DOHH2 (cell line): Measurements from ENCODE around the gene LHFPL6.

Experiments
- EZH2phosphoT487 ChIP-seq: fragments of 200-600 bp; sonication (generic); IDR thresholded peaks from 2 replicates; pipeline ENCODE4 v1.6.1; 2017; ENCODE audit warnings: borderline replicate concordance, mild to moderate bottlenecking, antibody characterized with exemption, low read length, moderate library complexity, mixed read lengths
- TF ChIP-seq, protein P1 (sequence below): fragments of 200-600 bp; sonication (generic); IDR thresholded peaks from one replicate; pipeline ENCODE4 v1.5.1; 2014; ENCODE audit warnings: antibody characterized with exemption, mild to moderate bottlenecking, low read depth, low read length; ENCODE audit not compliant: poor library complexity, severe bottlenecking

- TF ChIP-seq, protein P1, sequence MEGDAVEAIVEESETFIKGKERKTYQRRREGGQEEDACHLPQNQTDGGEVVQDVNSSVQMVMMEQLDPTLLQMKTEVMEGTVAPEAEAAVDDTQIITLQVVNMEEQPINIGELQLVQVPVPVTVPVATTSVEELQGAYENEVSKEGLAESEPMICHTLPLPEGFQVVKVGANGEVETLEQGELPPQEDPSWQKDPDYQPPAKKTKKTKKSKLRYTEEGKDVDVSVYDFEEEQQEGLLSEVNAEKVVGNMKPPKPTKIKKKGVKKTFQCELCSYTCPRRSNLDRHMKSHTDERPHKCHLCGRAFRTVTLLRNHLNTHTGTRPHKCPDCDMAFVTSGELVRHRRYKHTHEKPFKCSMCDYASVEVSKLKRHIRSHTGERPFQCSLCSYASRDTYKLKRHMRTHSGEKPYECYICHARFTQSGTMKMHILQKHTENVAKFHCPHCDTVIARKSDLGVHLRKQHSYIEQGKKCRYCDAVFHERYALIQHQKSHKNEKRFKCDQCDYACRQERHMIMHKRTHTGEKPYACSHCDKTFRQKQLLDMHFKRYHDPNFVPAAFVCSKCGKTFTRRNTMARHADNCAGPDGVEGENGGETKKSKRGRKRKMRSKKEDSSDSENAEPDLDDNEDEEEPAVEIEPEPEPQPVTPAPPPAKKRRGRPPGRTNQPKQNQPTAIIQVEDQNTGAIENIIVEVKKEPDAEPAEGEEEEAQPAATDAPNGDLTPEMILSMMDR = no peak
- no peak for TF ChIP-seq EZH2phosphoT487
These were observed 38.7 kb upstream of the LHFPL6 start for GRCh38 chr13:39641645-39642044.
